Stimulated activated CD4-positive, alpha-beta T cell treated with anti-CD3 and anti-CD28 coated beads, Interleukin-4, amount 100 ng/mL, for 48 hours (primary cell): ENCODE results near the gene NOS3.
"Not testable (repeated sequence)": the region's sequence is repeated elsewhere in the genome, so short reads cannot be mapped to it uniquely, and the experiment has no call there.

Experiments used
- DNase-seq, 2 donors: peaks; one replicate each; pipeline ENCODE4 v3.0.0-alpha.2; 2020; ENCODE audit warnings: low read depth in 2 of 2

NOS3 gene

GRCh38 chr7:151000897-151001495, 10.2 kb downstream of the NOS3 start:
- DNase-seq, result no peak

GRCh38 chr7:151001546-151001945, 10.7 kb downstream of the NOS3 start:
- DNase-seq, result no peak

DNA sequence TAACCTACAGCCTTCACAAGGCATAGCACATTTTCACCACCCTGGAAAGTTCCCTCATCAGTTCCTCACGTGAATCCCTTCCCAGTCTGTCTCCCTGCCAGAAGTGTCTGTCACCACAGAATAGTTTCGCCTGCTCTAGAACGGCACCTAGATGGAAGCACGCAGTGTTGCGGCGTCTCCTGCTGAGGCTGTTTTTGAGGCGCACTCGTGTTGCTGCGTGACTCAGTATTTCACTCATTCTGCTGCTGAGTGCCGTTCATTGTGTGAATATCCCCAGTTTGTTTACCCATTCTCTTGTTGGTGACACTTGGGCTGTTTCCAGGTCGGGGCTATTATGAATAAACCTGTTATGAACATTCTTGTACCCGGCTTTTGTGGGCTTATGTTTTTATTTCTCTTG, 12.8 kb downstream of the NOS3 start:
- DNase-seq, result no peak

DNA sequence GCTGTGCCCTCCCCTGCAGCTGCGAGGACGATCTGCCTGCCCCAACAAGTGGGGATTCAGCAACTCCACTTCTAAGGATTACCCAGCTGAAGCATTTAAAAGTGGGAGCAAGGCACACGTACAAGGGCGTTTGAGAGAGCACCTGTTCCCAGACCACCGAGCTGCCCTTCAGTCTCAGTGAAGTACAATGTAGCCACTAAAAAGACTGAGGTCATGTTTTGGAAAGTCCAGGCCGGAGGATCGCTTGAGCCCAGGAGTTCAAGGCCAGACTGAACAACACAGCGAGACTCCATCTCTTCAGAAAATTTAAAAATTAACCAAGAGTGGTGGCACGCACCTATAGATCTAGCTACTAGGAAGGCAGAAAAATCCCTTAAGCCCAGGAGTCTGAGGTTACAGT, 14.7 kb downstream of the NOS3 start:
- DNase-seq, result no peak

- DNase-seq, result no peak
Observed at GRCh38 chr7:151006590-151007300, 15.9 kb downstream of the NOS3 start.

DNA sequence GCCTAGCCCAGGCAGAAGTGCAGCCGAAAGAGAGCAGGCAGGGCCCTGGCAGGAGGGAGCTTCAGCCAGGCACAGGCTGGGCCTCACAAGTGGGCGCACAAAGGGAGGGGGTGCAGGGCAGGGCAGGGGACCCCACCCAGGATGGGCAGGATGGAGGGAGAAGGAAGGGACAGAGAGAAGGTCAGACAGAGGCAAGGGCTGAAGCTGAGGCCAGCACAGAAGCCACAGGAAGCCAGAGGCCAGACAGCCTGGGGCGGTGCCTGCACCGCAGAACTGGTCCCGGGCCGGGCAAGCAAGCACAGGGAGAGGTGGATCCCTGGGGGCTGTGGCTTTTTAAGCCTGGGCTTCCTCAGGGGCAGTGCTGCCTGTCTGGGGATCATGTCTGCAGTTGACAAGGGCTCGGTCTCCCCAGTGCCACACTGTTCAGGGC, 16.7 kb downstream of the NOS3 start:
- no peak for DNase-seq

GRCh38 chr7:151008143-151008510, 17.3 kb downstream of the NOS3 start:
- no peak for DNase-seq

- DNase-seq, result peak; percentile 79 to 90
Observed at GRCh38 chr7:151008511-151009323, 17.9 kb downstream of the NOS3 start.

DNA sequence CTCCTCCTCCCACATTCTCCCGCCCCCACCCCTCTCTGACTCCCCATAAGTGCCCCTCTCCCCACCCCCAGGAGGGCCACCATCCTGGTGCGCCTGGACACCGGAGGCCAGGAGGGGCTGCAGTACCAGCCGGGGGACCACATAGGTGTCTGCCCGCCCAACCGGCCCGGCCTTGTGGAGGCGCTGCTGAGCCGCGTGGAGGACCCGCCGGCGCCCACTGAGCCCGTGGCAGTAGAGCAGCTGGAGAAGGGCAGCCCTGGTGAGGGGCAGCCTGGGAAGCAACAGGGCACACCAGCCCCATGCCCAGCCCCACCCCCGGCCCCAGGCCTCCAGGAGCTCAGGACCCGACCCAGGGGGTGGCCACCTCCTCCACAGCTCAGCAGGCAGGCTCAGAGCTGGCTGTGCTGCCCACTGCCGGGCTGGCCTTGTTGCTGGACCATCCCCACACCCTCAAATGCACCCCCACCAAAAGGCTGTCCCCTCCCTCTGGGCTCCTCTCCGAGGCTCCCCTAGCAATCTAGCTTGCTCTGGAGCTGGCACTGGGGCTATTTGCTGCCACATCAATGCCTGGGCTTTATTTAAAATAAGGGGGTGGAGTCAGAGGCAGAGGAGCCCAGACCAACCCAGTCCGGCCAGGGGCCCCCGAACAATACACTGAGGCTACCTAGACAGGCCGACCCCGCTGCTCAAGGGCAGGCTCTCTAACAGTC, 18.7 kb downstream of the NOS3 start:
- DNase-seq, result no peak

- DNase-seq, result no peak
Observed at GRCh38 chr7:151010037-151010306, 19.2 kb downstream of the NOS3 start.

- DNase-seq, result no peak
Observed at GRCh38 chr7:151010307-151011096, 19.7 kb downstream of the NOS3 start.

DNA sequence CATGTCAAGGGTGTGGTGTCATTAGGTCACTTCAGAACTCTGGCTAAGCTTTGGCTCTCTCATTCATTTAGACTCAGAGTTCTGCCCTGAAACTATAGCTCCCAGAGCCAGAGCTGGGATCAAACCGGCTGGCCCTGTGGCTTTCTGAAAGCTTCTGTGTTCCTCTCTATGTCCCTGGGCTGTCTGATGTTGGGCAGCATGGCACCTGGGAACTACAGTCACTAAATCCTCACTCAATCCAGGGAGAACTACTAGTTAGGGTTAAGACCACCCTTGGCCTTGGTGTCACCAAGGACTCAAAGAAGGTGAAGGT, 20.2 kb downstream of the NOS3 start:
- no peak for DNase-seq

- not testable (repeated sequence) for DNase-seq
Observed at GRCh38 chr7:151011616-151012015, 20.8 kb downstream of the NOS3 start.

DNA sequence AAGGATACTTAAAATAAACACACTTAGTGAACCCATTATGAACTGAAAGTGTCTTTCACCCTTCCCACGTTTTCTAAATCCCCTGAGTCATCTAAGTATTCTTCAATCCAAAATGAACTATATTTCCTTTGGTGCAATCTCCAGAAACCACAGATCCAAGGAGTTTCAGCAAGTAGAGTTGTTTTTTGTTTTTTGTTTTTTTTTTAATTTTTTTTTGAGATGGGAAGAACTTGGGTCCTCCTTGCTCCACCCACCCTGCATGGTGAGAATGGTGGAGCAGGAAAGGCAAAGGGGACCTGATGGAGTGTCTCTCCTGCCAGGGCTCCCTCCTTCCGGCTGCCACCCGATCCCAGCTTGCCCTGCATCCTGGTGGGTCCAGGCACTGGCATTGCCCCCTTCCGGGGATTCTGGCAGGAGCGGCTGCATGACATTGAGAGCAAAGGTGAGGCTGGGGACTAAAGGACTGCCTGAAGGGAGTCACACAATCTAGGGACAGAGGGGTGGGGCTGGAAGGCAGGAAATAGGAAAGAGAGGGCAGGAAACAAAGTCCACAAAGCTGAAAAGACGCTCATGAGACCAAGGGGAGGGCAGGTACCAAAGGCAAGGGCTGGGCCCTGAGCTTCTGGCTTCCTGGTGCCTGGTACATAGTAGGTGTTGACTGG, 21.3 kb downstream of the NOS3 start:
- DNase-seq, result no peak

GRCh38 chr7:151012911-151013347, 22.1 kb downstream of the NOS3 start:
- DNase-seq, result no peak

- no peak for DNase-seq
Observed at GRCh38 chr7:151013356-151013732, 22.5 kb downstream of the NOS3 start.

DNA sequence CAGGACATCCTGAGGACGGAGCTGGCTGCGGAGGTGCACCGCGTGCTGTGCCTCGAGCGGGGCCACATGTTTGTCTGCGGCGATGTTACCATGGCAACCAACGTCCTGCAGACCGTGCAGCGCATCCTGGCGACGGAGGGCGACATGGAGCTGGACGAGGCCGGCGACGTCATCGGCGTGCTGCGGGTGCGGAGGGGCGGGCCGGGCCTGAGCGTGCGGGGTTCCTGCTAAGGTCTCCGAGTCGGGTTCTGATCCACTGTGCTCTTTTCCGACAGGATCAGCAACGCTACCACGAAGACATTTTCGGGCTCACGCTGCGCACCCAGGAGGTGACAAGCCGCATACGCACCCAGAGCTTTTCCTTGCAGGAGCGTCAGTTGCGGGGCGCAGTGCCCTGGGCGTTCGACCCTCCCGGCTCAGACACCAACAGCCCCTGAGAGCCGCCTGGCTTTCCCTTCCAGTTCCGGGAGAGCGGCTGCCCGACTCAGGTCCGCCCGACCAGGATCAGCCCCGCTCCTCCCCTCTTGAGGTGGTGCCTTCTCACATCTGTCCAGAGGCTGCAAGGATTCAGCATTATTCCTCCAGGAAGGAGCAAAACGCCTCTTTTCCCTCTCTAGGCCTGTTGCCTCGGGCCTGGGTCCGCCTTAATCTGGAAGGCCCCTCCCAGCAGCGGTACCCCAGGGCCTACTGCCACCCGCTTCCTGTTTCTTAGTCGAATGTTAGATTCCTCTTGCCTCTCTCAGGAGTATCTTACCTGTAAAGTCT, 23.1 kb downstream of the NOS3 start:
- peak; percentile 84 to 86 for DNase-seq

GRCh38 chr7:151014950-151015349, 24.1 kb downstream of the NOS3 start:
- DNase-seq, result no peak

DNA sequence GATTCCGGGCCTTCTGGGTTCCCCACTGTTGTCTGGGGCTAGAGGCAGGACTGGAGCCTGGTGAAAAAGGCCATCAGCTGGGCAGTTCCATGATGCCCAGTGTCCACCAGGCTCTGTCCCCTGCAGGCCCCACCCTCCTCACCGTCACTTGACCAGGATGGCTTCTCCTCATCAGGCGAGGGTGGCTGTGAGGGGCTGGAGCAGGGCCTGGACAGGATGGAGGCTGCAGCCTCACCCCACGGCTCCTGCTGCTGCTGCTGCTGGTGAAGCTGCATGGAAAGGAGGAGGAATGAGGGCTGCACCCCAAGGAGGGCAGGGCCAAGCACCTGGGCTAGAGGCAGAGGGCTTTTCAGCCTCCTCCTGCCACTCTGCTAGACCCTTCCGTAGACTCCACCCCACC, 25.1 kb downstream of the NOS3 start:
- no peak for DNase-seq

GRCh38 chr7:151016505-151016904, 25.7 kb downstream of the NOS3 start:
- DNase-seq, result no peak

GRCh38 chr7:151016942-151017341, 26.1 kb downstream of the NOS3 start:
- DNase-seq, result no peak
